Panc1 (cell line): Measurements from ENCODE around the gene SCUBE2. TPM values are rescaled to one million over a fixed set of nuclear protein-coding genes. Genes with fewer than 3 reads are reported as not detected.

ENCODE experiments used
- ATAC-seq: fragments of 200-7000 bp; cut with Tn5 transposase; 2 replicates; pipeline ENCODE4 v1.9.1; 2020; ENCODE audit warnings: mild to moderate bottlenecking, moderate library complexity
- BruUV-seq: library from RNA; stranded (reverse); fragments of 400-500 nt; replicated peaks from 2 replicates; lab custom pipeline; 2021; lab: Mats Ljungman, UMichigan
- CTCF ChIA-PET: fragments of 300-600 bp; sonication (Branson Sonifier 250); formaldehyde crosslinking; loops from one replicate; lab custom pipeline; 2022; ENCODE audit warnings: antibody characterized with exemption; lab: Charles Lee
- POLR2A ChIA-PET: fragments of 300-600 bp; sonication (Branson Sonifier 250); formaldehyde crosslinking; loops from one replicate; lab custom pipeline; 2022; ENCODE audit warnings: antibody characterized with exemption; lab: Charles Lee
- DNase-seq: peaks from one replicate; pipeline ENCODE4 v3.0.0-alpha.2; 2010; ENCODE audit warnings: low read depth, low spot score
- H3K27ac ChIP-seq: 2 replicates; pipeline ENCODE4 v1.5.1; 2011; ENCODE audit warnings: mild to moderate bottlenecking, low read length, inconsistent platforms
- H3K27me3 ChIP-seq: fragments of 200-500 bp; sonication (Bioruptor generic); 2 replicates; pipeline ENCODE4 v1.6.0; 2014; ENCODE audit warnings: low read length, inconsistent platforms; ENCODE audit not compliant: control insufficient read depth, insufficient read depth
- H3K36me3 ChIP-seq: fragments of 200-500 bp; sonication (Bioruptor generic); 2 replicates; pipeline ENCODE4 v1.5.1; 2014; ENCODE audit warnings: inconsistent platforms, mild to moderate bottlenecking, low read length, moderate library complexity; ENCODE audit not compliant: control insufficient read depth, insufficient read depth
- H3K4me1 ChIP-seq: 2 replicates; pipeline ENCODE4 v1.5.1; 2011; ENCODE audit warnings: inconsistent platforms, mild to moderate bottlenecking, low read length, moderate library complexity; ENCODE audit not compliant: control insufficient read depth, insufficient read depth
- H3K4me3 ChIP-seq, 2 experiments: 2 replicates each; pipeline ENCODE4 v1.5.1; 2011 to 2012; ENCODE audit warnings: low read depth in 2 of 2, low read length in 2 of 2, mild to moderate bottlenecking in 2 of 2, inconsistent platforms in 1 of 2, moderate library complexity in 1 of 2
- H3K9me3 ChIP-seq: fragments of 200-500 bp; sonication (Bioruptor generic); 2 replicates; pipeline ENCODE4 v1.5.1; 2014; ENCODE audit warnings: low read depth, mild to moderate bottlenecking, inconsistent platforms, low read length, moderate library complexity; ENCODE audit not compliant: control insufficient read depth, insufficient read depth
- POLR2AphosphoS5 ChIP-seq: IDR thresholded peaks from 2 replicates; pipeline ENCODE4 v1.6.1; 2012; ENCODE audit warnings: mild to moderate bottlenecking, low read depth, low read length, moderate library complexity
- SIN3A ChIP-seq: IDR thresholded peaks from 2 replicates; pipeline ENCODE4 v1.6.1; 2012; ENCODE audit warnings: low read depth, mild to moderate bottlenecking, low read length, moderate library complexity, borderline replicate concordance; ENCODE audit not compliant: insufficient read depth
- TCF7L2 ChIP-seq: IDR thresholded peaks from 2 replicates; pipeline ENCODE4 v1.6.1; 2011; ENCODE audit warnings: mild to moderate bottlenecking, low read depth, low read length, inconsistent platforms
- in situ Hi-C: cut with HindIII; loops from 2 replicates; pipeline ENCODE4 v1.10.0; 2016; ENCODE audit warnings: low sequenced_read_pairs, low pct_unique_long_range_greater_than_20kb
- intact Hi-C: fragments of 100-400 bp; cut with micrococcal nuclease; formaldehyde crosslinking; loops from one replicate; pipeline ENCODE4 v1.10.0; 2022; ENCODE audit not compliant: unreplicated experiment
- total RNA-seq: library from RNA; stranded (reverse); gene quantifications from one replicate; pipeline ENCODE4 v1.2.1, GENCODE V29; 2021; ENCODE audit not compliant: unreplicated experiment
- TF ChIP-seq, protein P1 (sequence below): fragments of 450-650 bp; IDR thresholded peaks from 2 replicates; pipeline ENCODE4 v1.5.1; 2017; ENCODE audit warnings: mild to moderate bottlenecking
- TF ChIP-seq, protein P2 (sequence below), 2 experiments: IDR thresholded peaks; 2 replicates each; pipeline ENCODE4 v1.6.1; 2011 to 2012; ENCODE audit warnings: low read depth in 2 of 2, control low read depth in 1 of 2, low read length in 1 of 2, mild to moderate bottlenecking in 1 of 2, moderate library complexity in 1 of 2; ENCODE audit not compliant: insufficient read depth in 1 of 2

The SCUBE2 gene
- total RNA-seq, 1 experiment from 2014 or later: 2.8 TPM

DNA sequence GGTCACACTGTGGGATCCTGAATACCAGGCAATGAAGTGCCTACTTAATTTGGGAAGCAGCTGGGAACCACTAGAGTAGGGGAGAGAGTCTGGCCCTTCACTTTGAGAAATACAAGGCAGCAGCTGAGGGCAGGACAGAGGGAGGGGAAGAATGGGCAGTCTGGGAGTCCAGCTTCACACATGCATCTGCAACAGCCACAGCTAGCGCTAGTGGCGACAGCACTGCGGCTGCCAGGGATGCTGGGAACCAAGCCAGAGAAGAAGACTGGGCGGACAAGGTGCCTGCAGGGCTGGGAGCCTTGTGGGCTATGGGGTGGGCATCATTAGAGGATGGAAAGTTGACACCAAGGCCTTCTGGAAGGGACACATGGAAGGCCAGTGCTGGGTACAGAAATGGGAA lies 15.8 kb downstream of the SCUBE2 start:
- in situ Hi-C loops (no loop called here), intact Hi-C loops (no loop called here)
- Histone ChIP-seq H3K4me1 (no peaks in the 10 kb centered on the region), H3K4me3 (no peak overlapping the region), H3K27me3 (no peaks in the 10 kb centered on the region), H3K27ac (no peak overlapping the region), H3K9me3 (no peaks in the 10 kb centered on the region), H3K36me3 (no peaks in the 10 kb centered on the region)
- no peak for TF ChIP-seq POLR2AphosphoS5
- TF ChIP-seq, protein P1, sequence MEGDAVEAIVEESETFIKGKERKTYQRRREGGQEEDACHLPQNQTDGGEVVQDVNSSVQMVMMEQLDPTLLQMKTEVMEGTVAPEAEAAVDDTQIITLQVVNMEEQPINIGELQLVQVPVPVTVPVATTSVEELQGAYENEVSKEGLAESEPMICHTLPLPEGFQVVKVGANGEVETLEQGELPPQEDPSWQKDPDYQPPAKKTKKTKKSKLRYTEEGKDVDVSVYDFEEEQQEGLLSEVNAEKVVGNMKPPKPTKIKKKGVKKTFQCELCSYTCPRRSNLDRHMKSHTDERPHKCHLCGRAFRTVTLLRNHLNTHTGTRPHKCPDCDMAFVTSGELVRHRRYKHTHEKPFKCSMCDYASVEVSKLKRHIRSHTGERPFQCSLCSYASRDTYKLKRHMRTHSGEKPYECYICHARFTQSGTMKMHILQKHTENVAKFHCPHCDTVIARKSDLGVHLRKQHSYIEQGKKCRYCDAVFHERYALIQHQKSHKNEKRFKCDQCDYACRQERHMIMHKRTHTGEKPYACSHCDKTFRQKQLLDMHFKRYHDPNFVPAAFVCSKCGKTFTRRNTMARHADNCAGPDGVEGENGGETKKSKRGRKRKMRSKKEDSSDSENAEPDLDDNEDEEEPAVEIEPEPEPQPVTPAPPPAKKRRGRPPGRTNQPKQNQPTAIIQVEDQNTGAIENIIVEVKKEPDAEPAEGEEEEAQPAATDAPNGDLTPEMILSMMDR: no peak
- TF ChIP-seq, protein P2, sequence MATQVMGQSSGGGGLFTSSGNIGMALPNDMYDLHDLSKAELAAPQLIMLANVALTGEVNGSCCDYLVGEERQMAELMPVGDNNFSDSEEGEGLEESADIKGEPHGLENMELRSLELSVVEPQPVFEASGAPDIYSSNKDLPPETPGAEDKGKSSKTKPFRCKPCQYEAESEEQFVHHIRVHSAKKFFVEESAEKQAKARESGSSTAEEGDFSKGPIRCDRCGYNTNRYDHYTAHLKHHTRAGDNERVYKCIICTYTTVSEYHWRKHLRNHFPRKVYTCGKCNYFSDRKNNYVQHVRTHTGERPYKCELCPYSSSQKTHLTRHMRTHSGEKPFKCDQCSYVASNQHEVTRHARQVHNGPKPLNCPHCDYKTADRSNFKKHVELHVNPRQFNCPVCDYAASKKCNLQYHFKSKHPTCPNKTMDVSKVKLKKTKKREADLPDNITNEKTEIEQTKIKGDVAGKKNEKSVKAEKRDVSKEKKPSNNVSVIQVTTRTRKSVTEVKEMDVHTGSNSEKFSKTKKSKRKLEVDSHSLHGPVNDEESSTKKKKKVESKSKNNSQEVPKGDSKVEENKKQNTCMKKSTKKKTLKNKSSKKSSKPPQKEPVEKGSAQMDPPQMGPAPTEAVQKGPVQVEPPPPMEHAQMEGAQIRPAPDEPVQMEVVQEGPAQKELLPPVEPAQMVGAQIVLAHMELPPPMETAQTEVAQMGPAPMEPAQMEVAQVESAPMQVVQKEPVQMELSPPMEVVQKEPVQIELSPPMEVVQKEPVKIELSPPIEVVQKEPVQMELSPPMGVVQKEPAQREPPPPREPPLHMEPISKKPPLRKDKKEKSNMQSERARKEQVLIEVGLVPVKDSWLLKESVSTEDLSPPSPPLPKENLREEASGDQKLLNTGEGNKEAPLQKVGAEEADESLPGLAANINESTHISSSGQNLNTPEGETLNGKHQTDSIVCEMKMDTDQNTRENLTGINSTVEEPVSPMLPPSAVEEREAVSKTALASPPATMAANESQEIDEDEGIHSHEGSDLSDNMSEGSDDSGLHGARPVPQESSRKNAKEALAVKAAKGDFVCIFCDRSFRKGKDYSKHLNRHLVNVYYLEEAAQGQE (IDR thresholded peaks at IDR 0.05; ENCODE audit: insufficient read depth in 1 of 2, low read depth in 2 of 2, low read length in 1 of 2): no peak
- no peak for TF ChIP-seq SIN3A
- no peak for TF ChIP-seq TCF7L2
- CTCF ChIA-PET: interaction anchor here (0.7 kb wide), 1 partner anchor 14 kb away, joined by 8 read pairs; no protein-coding TSS in a partner anchor
- ATAC-seq (no peak), DNase-seq (no peak)
- POLR2A ChIA-PET: interaction anchor here (0.6 kb wide), 1 partner anchor 120 kb away, joined by 3 read pairs; no protein-coding TSS in a partner anchor
- BruUV-seq: no TSS peak

DNA sequence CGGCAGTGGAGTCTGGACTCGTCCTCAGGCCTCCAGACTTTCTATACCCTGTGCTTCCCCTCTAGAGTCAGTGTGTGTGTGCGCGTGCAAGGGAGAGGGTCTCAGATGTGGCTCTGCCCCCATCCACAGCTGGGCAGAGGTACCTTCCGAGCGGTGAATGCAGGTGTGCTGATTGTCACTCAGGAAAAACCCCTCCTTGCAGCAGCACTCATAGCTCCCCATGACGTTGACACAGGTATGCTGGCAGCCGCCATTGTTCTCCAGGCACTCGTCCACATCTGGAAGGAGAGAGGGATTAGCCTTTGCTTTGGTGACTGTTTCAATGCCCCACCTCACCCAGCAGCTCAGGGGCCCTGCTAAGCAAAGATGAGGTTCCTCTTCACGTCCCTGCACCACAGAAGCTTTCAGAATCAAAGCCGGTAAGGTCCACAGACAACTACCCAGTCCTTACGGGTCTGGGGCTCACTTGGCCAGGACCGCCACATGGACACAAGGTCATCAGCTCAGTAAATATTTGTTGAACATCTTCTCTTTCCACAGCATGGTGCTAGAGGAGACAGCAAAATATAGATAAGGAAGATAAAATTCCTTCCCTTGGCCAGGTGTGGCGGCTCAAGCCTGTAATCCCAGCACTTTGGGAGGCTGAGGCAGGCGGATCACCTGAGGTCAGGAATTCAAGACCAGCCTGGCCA lies 16.9 kb downstream of the SCUBE2 start:
- BruUV-seq: no TSS peak
- in situ Hi-C loops (no loop called here), intact Hi-C loops (no loop called here)
- POLR2A ChIA-PET: no interaction called here
- H3K36me3 ChIP-seq: no peaks in the 10 kb centered on the region
- H3K27me3 ChIP-seq: no peaks in the 10 kb centered on the region
- ATAC-seq (no peak), DNase-seq (no peak)
- H3K4me3 ChIP-seq: no peak overlapping the region
- H3K9me3 ChIP-seq: no peaks in the 10 kb centered on the region
- no peak for TF ChIP-seq SIN3A
- no peak for TF ChIP-seq TCF7L2
- TF ChIP-seq, protein P1: no peak
- no peak for TF ChIP-seq POLR2AphosphoS5
- TF ChIP-seq, protein P2 (IDR thresholded peaks at IDR 0.05; ENCODE audit: insufficient read depth in 1 of 2, low read depth in 2 of 2, low read length in 1 of 2): no peak
- CTCF ChIA-PET: no interaction called here
- H3K4me1 ChIP-seq: no peaks in the 10 kb centered on the region
- no peak overlapping the region for H3K27ac ChIP-seq
